Measurements from ENCODE around the gene MRPL14.

The MRPL14 gene

DNA sequence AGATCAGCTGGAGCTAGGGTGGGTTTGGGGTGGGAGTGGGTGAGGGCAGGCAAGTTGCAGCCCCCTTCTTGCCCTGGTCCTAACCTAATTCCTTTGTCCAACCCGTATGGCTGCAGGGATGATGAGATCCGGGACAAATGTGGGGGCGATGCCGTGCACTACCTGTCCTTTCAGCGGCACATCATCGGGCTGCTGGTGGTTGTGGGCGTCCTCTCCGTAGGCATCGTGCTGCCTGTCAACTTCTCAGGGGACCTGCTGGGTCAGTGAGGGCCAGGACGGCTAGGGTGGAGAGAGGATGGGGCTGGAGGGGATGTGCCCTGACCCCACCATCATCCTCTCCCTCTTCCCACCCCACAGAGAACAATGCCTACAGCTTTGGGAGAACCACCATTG is 12.1 kb upstream of the MRPL14 start:
- H3K27ac ChIP-seq, result no peak overlapping the region
- TF ChIP-seq, protein P1, sequence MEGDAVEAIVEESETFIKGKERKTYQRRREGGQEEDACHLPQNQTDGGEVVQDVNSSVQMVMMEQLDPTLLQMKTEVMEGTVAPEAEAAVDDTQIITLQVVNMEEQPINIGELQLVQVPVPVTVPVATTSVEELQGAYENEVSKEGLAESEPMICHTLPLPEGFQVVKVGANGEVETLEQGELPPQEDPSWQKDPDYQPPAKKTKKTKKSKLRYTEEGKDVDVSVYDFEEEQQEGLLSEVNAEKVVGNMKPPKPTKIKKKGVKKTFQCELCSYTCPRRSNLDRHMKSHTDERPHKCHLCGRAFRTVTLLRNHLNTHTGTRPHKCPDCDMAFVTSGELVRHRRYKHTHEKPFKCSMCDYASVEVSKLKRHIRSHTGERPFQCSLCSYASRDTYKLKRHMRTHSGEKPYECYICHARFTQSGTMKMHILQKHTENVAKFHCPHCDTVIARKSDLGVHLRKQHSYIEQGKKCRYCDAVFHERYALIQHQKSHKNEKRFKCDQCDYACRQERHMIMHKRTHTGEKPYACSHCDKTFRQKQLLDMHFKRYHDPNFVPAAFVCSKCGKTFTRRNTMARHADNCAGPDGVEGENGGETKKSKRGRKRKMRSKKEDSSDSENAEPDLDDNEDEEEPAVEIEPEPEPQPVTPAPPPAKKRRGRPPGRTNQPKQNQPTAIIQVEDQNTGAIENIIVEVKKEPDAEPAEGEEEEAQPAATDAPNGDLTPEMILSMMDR (IDR thresholded peaks at IDR 0.05), result no peak
- DNase-seq (ENCODE audit: low spot score), result no peak
- H3K4me3 ChIP-seq, result no peak overlapping the region

DNA sequence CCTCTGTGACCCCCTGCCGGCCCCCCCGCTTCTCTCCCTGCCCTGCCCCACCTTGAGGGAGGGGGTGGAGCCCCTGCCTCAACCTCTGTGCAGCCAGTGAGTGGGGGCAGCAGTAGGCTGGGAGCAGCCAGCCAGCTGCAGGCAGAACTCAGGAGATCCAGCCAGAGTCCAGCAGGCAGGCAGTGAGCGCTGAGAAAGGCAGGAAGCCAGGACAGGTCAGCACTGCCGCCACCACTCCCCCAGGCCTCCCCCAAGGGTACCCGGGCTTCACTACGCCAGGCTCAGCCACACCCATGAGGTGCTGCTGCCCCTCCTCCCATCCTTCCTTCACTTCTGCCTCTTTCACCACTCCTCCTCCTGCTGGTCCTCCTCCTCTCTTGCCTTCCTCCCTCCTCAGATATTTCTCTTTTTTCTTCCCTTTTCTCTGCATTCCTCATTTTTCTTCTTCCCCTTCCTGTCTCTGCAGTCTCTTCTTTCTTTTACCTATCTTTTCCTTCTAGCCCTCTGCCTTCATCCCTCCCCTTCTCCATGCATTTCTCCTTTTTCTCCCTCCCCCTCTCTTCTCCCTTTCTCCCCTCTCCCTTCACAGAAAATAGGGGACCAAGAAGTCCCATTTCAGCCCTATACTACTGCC is 11.6 kb upstream of the MRPL14 start:
- TF ChIP-seq, protein P1 (IDR thresholded peaks at IDR 0.05), result no peak
- Histone ChIP-seq H3K27ac (no peak overlapping the region), H3K4me3 (no peak overlapping the region)
- no peak for DNase-seq (ENCODE audit: low spot score)

DNA sequence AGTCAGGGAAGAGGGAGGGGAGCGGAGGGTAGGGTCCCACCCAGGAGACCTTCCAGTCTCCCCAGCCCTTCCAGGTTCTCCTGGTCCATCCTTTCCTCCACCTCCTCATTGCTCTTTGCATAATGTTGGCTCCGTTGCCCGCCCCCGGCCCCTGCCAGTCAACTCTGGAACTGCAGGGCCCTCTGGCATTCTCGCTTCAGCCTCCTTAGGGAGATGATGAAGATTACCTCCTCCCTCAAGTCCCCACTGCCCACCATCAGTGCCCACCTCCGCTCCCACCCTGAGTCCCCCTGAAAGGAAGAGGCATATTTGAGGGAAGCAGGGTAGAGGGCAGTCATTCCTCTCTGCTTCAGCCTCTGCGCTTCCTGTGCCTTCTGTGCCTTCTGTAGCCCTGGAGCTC is 8.6 kb upstream of the MRPL14 start:
- DNase-seq (ENCODE audit: low spot score), result no peak
- TF ChIP-seq, protein P1 (IDR thresholded peaks at IDR 0.05), result no peak
- no peak overlapping the region for H3K4me3 ChIP-seq
- H3K27ac ChIP-seq, result no peak overlapping the region

DNA sequence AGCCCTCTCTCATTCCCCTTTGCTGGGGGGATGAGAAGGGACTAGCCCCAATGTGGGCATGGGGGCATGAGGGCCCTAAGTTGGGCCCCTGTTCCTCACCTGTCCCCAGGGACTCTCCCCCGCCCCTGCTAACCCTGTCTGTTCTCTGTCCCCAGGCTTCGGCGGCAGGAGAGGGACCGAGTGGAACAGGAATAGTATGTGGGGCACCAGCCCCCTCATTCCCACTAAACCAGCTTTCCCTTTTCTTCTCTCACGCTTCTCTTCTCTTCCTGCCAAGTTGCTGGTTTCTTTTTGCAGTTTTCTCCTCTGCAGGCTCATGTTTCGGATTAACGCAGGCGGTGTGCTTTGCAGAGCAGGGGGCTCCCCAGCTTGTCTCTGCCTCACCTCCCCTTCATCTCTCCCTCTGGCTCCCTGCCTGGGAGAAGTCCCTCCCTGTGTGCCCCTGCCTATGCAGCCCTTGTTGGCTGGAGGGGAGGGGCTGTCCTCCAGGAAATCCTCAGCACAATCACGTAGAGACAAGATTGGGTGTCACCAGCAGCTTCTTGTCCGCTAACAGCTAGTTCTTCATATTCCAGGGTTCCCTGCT is 8.0 kb upstream of the MRPL14 start:
- DNase-seq (ENCODE audit: low spot score), result no peak
- TF ChIP-seq, protein P1 (IDR thresholded peaks at IDR 0.05), result no peak
- Histone ChIP-seq H3K27ac (no peak overlapping the region), H3K4me3 (no peak overlapping the region)

DNA sequence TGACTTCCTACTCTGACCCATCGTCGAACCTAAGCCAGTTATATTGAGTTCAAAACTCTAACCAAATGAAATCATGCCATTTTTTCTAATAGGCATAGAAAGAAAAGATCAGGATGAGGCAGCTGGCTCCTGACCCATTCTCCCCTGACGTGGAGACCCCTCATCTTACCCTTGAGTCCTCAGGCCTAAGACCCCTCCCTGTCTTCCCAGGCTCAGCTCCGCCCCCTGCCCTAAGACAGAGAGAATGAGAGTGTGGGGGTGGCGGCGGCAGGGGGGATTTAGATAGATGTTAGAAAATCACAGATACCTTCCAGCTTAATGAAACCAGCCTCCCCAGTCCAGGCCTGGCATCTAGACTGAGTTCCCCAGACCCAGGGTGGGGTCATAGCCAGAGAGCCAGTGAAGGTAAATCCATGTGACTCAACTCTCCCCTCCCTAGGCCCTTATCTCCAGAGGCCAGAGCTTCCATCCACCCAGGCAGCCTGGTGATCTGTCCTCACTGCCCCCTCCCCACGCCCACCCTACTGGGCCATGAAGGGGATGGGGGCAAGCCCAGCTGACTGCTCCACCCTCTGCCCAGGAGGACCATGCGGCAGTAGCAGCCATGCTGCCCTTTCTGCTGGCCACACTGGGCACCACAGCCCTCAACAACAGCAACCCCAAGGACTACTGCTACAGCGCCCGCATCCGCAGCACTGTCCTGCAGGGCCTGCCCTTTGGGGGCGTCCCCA is 6.9 kb upstream of the MRPL14 start:
- H3K27ac ChIP-seq, result no peak overlapping the region
- DNase-seq (ENCODE audit: low spot score), result no peak

DNA sequence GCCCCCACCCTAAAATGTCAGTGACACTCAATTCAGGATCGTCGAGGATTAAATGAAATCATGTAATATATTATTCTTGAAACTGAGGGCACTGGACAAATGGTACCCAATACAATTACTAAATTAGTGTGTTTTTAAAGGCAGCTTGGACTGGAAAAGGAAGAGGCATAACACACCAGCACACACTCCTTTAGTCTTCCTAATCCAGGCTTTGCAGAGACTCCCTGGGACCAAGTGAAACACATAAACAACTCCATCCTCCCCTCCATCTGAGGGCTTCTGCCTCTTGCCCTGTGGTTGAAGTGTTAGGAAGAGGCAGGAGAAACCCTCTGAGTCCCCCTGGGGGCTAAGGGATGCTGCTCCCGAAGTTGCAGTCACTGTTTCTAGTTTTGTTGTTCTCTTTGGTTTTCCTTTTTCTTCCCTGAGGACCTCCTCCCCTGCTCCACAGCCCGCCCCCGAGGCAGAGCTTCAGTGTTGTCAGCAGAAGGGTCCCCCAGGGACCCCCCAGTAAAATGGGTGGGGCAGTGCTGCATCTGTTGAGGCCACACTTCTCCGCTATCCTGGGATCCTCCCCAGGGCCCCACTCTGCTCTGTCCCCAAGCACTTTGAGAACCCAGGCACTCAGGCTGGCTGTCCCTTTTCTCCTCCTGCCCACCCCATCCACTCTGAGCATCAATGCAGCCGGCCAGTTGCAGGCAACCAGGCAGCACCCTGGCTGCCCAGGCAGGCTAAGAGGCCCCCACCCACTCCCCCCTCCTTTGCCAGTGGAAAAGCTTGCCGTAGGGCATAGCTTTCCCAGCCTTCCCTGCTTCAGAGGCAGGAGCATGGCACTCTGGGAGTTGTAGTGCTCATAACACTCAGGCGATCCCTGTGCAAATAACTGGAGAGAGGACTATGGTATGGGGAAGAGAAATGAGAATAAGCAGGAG is 6.0 kb upstream of the MRPL14 start:
- DNase-seq (ENCODE audit: low spot score), result no peak
- Histone ChIP-seq H3K4me3 (peak overlapping the region; percentile 51), H3K27ac (peak overlapping the region in 1 of 2 donors; percentile 60)
- TF ChIP-seq, protein P1 (IDR thresholded peaks at IDR 0.05), result no peak

More for the DNA sequence above, 6.9 kb upstream of the MRPL14 start:
- TF ChIP-seq, protein P1 (IDR thresholded peaks at IDR 0.05), result no peak
- no peak overlapping the region for H3K4me3 ChIP-seq
